Bronchial epithelial cell (primary cell): ENCODE results near the gene HSPB3. TPM values are rescaled to one million over a fixed set of nuclear protein-coding genes. Genes with fewer than 3 reads are reported as not detected.

Experiments
- DNase-seq: peaks from one replicate; pipeline ENCODE4 v3.0.0-alpha.2; 2010; ENCODE audit warnings: low read depth
- FAIRE-seq: peaks from 2 replicates; lab custom pipeline; 2011; peaks lifted over from hg19 to GRCh38; lab: Jason Lieb, UNC
- H3K27me3 ChIP-seq: 2 replicates; pipeline ENCODE4 v1.5.1; 2011; ENCODE audit warnings: low read length; ENCODE audit not compliant: control insufficient read depth, insufficient read depth
- H3K36me3 ChIP-seq: 2 replicates; pipeline ENCODE4 v1.5.1; 2011; ENCODE audit warnings: low read length; ENCODE audit not compliant: control insufficient read depth, insufficient read depth
- H3K4me3 ChIP-seq: 2 replicates; pipeline ENCODE4 v1.5.1; 2011; ENCODE audit warnings: mild to moderate bottlenecking, low read depth, low read length, control low read depth
- total RNA-seq: library from RNA; depleted of rRNA; stranded (reverse); fragments of >200 nt; gene quantifications from 2 replicates; pipeline ENCODE4 v1.2.1, GENCODE V29; 2014
- TF ChIP-seq, protein P1 (sequence below): IDR thresholded peaks from 2 replicates; pipeline ENCODE4 v1.5.1; 2011; ENCODE audit warnings: mild to moderate bottlenecking, moderate library complexity, low read length, control low read depth, inconsistent platforms; ENCODE audit not compliant: insufficient read depth, severe bottlenecking

HSPB3 gene
- total RNA-seq, 1 donor from 2014 or later, result not detected

DNA sequence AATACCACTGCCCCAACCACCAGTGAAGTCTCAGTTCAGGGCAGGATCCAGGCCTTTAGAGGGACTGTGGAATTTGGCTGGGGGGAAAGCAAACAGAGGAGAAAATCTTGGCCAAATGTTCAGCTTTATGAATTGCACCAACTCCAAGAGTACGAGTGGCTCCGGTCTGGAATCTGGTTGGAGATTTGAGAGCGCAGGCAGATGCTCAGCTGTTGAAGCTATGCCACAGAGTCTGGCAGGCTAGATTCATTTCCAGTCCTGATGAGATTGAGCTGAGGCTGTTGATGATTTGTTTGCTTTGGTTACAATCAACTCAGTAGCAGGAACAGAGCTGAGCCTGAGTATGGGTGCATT lies 9.1 kb upstream of the HSPB3 start:
- no peak overlapping the region for H3K4me3 ChIP-seq
- FAIRE-seq (no peak), DNase-seq (no peak)
- peaks cover 2% of the 10 kb centered on the region for H3K27me3 ChIP-seq
- TF ChIP-seq, protein P1, sequence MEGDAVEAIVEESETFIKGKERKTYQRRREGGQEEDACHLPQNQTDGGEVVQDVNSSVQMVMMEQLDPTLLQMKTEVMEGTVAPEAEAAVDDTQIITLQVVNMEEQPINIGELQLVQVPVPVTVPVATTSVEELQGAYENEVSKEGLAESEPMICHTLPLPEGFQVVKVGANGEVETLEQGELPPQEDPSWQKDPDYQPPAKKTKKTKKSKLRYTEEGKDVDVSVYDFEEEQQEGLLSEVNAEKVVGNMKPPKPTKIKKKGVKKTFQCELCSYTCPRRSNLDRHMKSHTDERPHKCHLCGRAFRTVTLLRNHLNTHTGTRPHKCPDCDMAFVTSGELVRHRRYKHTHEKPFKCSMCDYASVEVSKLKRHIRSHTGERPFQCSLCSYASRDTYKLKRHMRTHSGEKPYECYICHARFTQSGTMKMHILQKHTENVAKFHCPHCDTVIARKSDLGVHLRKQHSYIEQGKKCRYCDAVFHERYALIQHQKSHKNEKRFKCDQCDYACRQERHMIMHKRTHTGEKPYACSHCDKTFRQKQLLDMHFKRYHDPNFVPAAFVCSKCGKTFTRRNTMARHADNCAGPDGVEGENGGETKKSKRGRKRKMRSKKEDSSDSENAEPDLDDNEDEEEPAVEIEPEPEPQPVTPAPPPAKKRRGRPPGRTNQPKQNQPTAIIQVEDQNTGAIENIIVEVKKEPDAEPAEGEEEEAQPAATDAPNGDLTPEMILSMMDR, result no peak
- no peaks in the 10 kb centered on the region for H3K36me3 ChIP-seq

DNA sequence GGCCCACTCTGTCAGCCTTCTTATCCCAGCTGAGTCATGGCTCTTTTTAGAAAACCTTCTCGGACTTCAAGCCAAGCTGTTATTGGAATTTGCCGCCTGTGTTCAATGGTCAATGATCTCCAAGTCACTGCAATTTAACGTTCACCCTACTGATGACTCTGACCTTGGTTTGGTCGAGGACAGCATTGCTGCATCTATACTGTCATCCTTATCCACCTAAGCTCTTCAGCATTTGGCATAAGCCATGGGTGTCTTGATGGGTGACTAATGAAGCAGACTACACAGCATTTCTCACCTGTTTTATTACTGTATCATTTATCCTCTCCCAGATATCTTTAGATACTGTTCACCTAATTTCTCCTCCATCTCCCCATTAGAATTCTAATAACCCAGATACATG lies 5.6 kb upstream of the HSPB3 start:
- peaks cover 2% of the 10 kb centered on the region for H3K27me3 ChIP-seq
- no peak for FAIRE-seq
- H3K36me3 ChIP-seq, result no peaks in the 10 kb centered on the region
- H3K4me3 ChIP-seq, result no peak overlapping the region
- TF ChIP-seq, protein P1, result no peak
- no peak for DNase-seq

DNA sequence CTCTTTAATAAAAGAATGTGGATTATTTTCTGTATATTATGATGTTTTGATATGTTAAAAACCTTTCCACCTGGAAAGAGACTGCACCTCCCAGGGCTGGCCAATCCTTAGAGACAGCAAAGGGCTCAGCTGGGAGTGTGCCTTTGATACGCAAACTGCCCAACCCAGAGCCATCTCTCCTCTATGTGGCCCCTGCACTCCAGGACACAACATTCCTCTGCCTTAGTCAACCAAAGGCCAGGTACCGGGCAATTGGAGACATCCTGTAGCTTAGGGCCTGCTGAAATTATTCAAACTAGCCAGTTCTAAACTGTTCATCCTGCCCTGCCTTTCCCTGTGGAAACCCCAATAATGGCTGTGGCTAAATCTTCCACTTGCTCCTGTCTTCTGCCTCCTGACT lies 5.0 kb upstream of the HSPB3 start:
- no peak for FAIRE-seq
- Histone ChIP-seq H3K36me3 (no peaks in the 10 kb centered on the region), H3K27me3 (peaks cover 2% of the 10 kb centered on the region), H3K4me3 (no peak overlapping the region)
- TF ChIP-seq, protein P1, result no peak
- no peak for DNase-seq

DNA sequence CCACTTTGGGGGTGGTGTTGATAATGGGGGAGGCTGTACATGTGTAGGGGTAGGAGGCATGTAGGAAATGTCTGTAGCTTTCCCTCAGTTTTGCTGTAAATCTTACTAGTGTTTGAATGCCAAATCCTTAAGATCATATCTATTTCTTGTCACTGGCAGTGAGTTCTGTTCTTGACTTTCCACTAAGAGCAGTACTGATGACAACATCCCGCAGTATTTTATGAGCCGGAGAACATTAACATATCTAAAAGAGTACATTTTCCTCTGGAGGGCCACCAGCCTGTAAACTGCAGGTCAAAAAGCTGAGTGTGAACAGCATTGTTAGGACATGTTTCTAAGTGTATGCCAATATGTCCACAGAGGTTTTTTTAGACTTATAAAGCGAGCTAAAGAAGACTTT lies 2.5 kb upstream of the HSPB3 start:
- TF ChIP-seq, protein P1, result no peak
- FAIRE-seq (no peak), DNase-seq (no peak)

DNA sequence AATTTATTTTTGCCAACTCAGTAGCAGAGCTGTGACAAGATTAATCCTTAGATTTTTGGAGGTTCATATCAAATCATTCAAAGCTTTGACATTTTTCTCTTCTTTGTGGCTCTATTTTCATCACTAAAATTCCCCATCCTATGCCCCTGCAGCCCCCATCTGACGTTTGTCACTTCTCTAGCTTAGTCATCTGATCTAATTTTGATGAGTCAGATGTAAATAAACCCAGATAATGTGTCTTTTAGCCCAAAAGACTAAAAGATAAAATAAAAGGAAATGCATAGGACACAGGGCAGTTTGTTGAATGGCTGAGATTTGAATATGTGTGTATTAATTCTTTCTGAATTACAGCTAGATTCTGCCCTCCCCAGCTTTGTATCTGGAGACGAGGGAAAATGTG lies 897 bp upstream of the HSPB3 start:
- Histone ChIP-seq H3K36me3 (no peaks in the 10 kb centered on the region), H3K27me3 (peaks cover 2% of the 10 kb centered on the region), H3K4me3 (no peak overlapping the region)
- DNase-seq (no peak), FAIRE-seq (no peak)
- TF ChIP-seq, protein P1, result no peak

More for the DNA sequence above, 2.5 kb upstream of the HSPB3 start:
- Histone ChIP-seq H3K36me3 (no peaks in the 10 kb centered on the region), H3K27me3 (peaks cover 2% of the 10 kb centered on the region), H3K4me3 (no peak overlapping the region)

DNA sequence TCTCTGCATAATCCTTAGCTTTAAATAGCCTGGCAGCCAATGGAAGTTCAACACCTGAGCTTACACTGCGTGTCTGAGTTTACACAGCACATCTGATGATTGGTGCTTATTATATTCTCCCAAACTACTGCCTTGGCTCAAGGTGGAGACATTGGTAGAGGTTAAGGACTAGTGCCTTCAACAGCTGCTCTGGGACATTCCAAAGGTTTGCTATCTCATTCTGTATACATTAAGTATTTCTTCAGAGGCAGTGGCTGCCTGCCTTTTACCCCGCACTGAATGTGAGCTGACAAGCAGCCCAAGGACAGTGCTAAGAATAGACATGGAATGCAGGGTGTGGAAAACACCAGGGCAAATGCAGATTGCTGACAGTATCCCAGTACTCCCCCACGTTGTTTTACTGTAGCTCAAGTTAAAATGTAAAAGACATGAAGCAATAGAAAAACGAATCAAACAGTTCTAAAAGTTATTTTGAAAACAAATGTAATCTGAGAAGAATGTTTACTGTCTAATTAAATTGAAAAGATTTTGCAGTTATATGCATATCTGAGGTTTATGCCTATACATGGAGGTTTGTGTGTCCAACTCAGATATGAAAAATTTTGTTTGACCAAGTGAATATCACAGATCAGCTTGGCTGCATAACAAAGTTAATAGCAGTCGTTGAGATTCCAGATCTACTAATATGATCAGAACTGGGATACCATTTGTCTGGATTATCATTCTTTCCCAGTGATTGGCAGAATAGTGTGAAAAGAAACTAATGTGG lies 1.8 kb downstream of the HSPB3 start:
- DNase-seq (peak; percentile 51), FAIRE-seq (no peak)
- Histone ChIP-seq H3K27me3 (no peaks in the 10 kb centered on the region), H3K36me3 (no peaks in the 10 kb centered on the region), H3K4me3 (no peak overlapping the region)
- TF ChIP-seq, protein P1, result no peak
